Islet of Langerhans (tissue), 1 donor: ENCODE data around the gene MRPL14.

Source experiments
- FAIRE-seq: peaks from one replicate; lab custom pipeline; 2011; peaks lifted over from hg19 to GRCh38; lab: Jason Lieb, UNC

The MRPL14 gene

GRCh38 chr6:44078827-44079671 lies 48.2 kb downstream of the MRPL14 start:
- no peak for FAIRE-seq

- FAIRE-seq = no peak
Measured at GRCh38 chr6:44078219-44078826, 48.9 kb downstream of the MRPL14 start.

- no peak for FAIRE-seq
Measured at GRCh38 chr6:44077214-44077946, 49.9 kb downstream of the MRPL14 start.

GRCh38 chr6:44076356-44077213 lies 50.7 kb downstream of the MRPL14 start:
- no peak for FAIRE-seq

- FAIRE-seq = no peak
Measured at GRCh38 chr6:44075647-44076355, 51.5 kb downstream of the MRPL14 start.

- no peak for FAIRE-seq
Measured at GRCh38 chr6:44074813-44075646, 52.2 kb downstream of the MRPL14 start.

GRCh38 chr6:44074439-44074812 lies 52.8 kb downstream of the MRPL14 start:
- no peak for FAIRE-seq

- FAIRE-seq = no peak
Measured at GRCh38 chr6:44073612-44074438, 53.4 kb downstream of the MRPL14 start.

GRCh38 chr6:44072959-44073611 lies 54.2 kb downstream of the MRPL14 start:
- FAIRE-seq = no peak

- FAIRE-seq = no peak
Measured at GRCh38 chr6:44072452-44072958, 54.7 kb downstream of the MRPL14 start.

GRCh38 chr6:44071670-44072451 lies 55.4 kb downstream of the MRPL14 start:
- FAIRE-seq = no peak

- no peak for FAIRE-seq
Measured at GRCh38 chr6:44068607-44069296, 58.5 kb downstream of the MRPL14 start.

- FAIRE-seq = no peak
Measured at GRCh38 chr6:44067173-44068139, 59.8 kb downstream of the MRPL14 start.

- no peak for FAIRE-seq
Measured at GRCh38 chr6:44066394-44067172, 60.7 kb downstream of the MRPL14 start.

- FAIRE-seq = no peak
Measured at GRCh38 chr6:44065443-44066140, 61.7 kb downstream of the MRPL14 start.
